Measurements from ENCODE around the gene KRTAP5-2. TPM values are rescaled to one million over a fixed set of nuclear protein-coding genes. Genes with fewer than 3 reads are reported as not detected.
A peak's percentile ranks its signal among the peaks of the same experiment; 100 is the strongest.

Gene KRTAP5-2
- total RNA-seq, 1 donor from 2014 or later: not detected

- TF ChIP-seq CTCF (IDR thresholded peaks at IDR 0.05; ENCODE audit: unreplicated experiment): no peak
- Mint-ChIP-seq H3K4me1 (ENCODE audit: unreplicated experiment) (peaks cover 5% of the 10 kb centered on the region), H3K27me3 (ENCODE audit: unreplicated experiment) (peaks cover 9% of the 10 kb centered on the region), H3K36me3 (ENCODE audit: low read depth, unreplicated experiment) (no peaks in the 10 kb centered on the region), H3K4me3 (ENCODE audit: unreplicated experiment) (no peak overlapping the region), H3K27ac (ENCODE audit: unreplicated experiment) (peak overlapping the region; percentile 52), H3K9me3 (ENCODE audit: unreplicated experiment) (peaks cover 4% of the 10 kb centered on the region)
- no peak for DNase-seq (ENCODE audit: low spot score)
Observed at GRCh38 chr11:1574933-1575242, 23.2 kb downstream of the KRTAP5-2 start.

- H3K9me3 Mint-ChIP-seq (ENCODE audit: unreplicated experiment): peaks cover 4% of the 10 kb centered on the region
- TF ChIP-seq CTCF (IDR thresholded peaks at IDR 0.05; ENCODE audit: unreplicated experiment): peak; percentile 78
- peak; percentile 58 for DNase-seq (ENCODE audit: low spot score)
- H3K36me3 Mint-ChIP-seq (ENCODE audit: low read depth, unreplicated experiment): no peaks in the 10 kb centered on the region
- no peak overlapping the region for H3K4me3 Mint-ChIP-seq (ENCODE audit: unreplicated experiment)
- H3K4me1 Mint-ChIP-seq (ENCODE audit: unreplicated experiment): peaks cover 5% of the 10 kb centered on the region
- H3K27ac Mint-ChIP-seq (ENCODE audit: unreplicated experiment): no peak overlapping the region
- H3K27me3 Mint-ChIP-seq (ENCODE audit: unreplicated experiment): peaks cover 12% of the 10 kb centered on the region
Observed at GRCh38 chr11:1574238-1574932, 23.7 kb downstream of the KRTAP5-2 start.

- peaks cover 11% of the 10 kb centered on the region for H3K27me3 Mint-ChIP-seq (ENCODE audit: unreplicated experiment)
- no peak overlapping the region for H3K27ac Mint-ChIP-seq (ENCODE audit: unreplicated experiment)
- no peak overlapping the region for H3K4me3 Mint-ChIP-seq (ENCODE audit: unreplicated experiment)
- peaks cover 5% of the 10 kb centered on the region for H3K4me1 Mint-ChIP-seq (ENCODE audit: unreplicated experiment)
- DNase-seq (ENCODE audit: low spot score): peak; percentile 13
- H3K9me3 Mint-ChIP-seq (ENCODE audit: unreplicated experiment): peaks cover 4% of the 10 kb centered on the region
- TF ChIP-seq CTCF (IDR thresholded peaks at IDR 0.05; ENCODE audit: unreplicated experiment): no peak
- no peaks in the 10 kb centered on the region for H3K36me3 Mint-ChIP-seq (ENCODE audit: low read depth, unreplicated experiment)
Observed at GRCh38 chr11:1573903-1574237, 24.2 kb downstream of the KRTAP5-2 start.

GRCh38 chr11:1573077-1573902, 24.8 kb downstream of the KRTAP5-2 start:
- H3K27me3 Mint-ChIP-seq (ENCODE audit: unreplicated experiment): peaks cover 11% of the 10 kb centered on the region
- H3K36me3 Mint-ChIP-seq (ENCODE audit: low read depth, unreplicated experiment): no peaks in the 10 kb centered on the region
- TF ChIP-seq CTCF (IDR thresholded peaks at IDR 0.05; ENCODE audit: unreplicated experiment): no peak
- no peak overlapping the region for H3K4me3 Mint-ChIP-seq (ENCODE audit: unreplicated experiment)
- peaks cover 5% of the 10 kb centered on the region for H3K4me1 Mint-ChIP-seq (ENCODE audit: unreplicated experiment)
- DNase-seq (ENCODE audit: low spot score): peak; percentile 16
- H3K27ac Mint-ChIP-seq (ENCODE audit: unreplicated experiment): no peak overlapping the region
- peaks cover 3% of the 10 kb centered on the region for H3K9me3 Mint-ChIP-seq (ENCODE audit: unreplicated experiment)
